Lower leg skin (tissue), 4 donors: ENCODE results near the gene ARID1B. TPM values are rescaled to one million over a fixed set of nuclear protein-coding genes. Genes with fewer than 3 reads are reported as not detected.

ENCODE experiments used
- DNase-seq, 2 donors: peaks; one replicate each; pipeline ENCODE4 v3.0.0-alpha.2; 2019; ENCODE audit warnings: low spot score in 2 of 2
- H3K4me3 ChIP-seq: fragments of 200-600 bp; sonication (generic); 2 replicates; pipeline ENCODE4 v1.5.1; 2017; ENCODE audit warnings: mild to moderate bottlenecking, low read depth; ENCODE audit not compliant: poor library complexity, severe bottlenecking
- POLR2A ChIP-seq, 2 donors: fragments of 450-650 bp; IDR thresholded peaks; one replicate each; pipeline ENCODE4 v1.6.1; 2016 to 2017; ENCODE audit warnings: antibody characterized with exemption in 2 of 2, mild to moderate bottlenecking in 1 of 2, moderate library complexity in 1 of 2
- WGBS, 2 donors: methylation state at CpG; one replicate each; pipeline ENCODE4 v1.1.5; 2018; 5-methylcytosine and 5-hydroxymethylcytosine counted together
- intact Hi-C: fragments of 100-400 bp; cut with DNase I; formaldehyde crosslinking; loops from one replicate; pipeline ENCODE4 v1.15.0; 2023; ENCODE audit warnings: low total_unique reads
- total RNA-seq, 4 donors: library from RNA; depleted of rRNA; stranded (reverse); fragments of >200 nt; gene quantifications; one replicate each; pipeline ENCODE4 v1.1.0, GENCODE V29; 2016
- TF ChIP-seq, protein P1 (sequence below), 3 donors: fragments of 450-650 bp; IDR thresholded peaks; one replicate each; pipeline ENCODE4 v1.5.1; 2016; ENCODE audit warnings: antibody characterized with exemption in 3 of 3, mild to moderate bottlenecking in 3 of 3, moderate library complexity in 2 of 3

Gene ARID1B
- total RNA-seq, 4 donors from 2014 or later, result 87.3 to 132 (median 102) TPM

DNA sequence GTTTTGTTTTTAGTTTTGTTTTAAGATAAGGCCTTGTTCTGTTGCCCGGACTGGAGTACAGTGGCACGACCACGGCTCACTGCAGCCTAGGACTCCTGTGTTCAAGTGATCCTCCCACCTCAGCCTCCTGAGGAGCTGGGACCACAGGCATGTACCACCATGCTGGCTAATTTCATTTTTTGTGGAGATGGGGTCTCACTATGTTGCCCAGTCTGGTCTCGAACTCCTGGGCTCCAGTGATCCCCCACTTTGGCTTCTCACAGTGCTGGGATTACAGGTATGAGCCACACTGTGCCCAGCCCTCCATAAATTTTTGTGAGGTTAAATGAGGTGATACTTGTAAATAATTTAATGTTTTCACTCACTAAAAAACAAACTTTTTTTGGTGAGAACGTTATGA is 76.6 kb downstream of the ARID1B start:
- intact Hi-C loops, result no loop called here
- no peak overlapping the region for H3K4me3 ChIP-seq
- no peak for TF ChIP-seq POLR2A (IDR thresholded peaks at IDR 0.05)
- WGBS, 2 donors, result 87 to 88% methylated on average over 5 of the region's 5 CpGs
- DNase-seq, result no peak

DNA sequence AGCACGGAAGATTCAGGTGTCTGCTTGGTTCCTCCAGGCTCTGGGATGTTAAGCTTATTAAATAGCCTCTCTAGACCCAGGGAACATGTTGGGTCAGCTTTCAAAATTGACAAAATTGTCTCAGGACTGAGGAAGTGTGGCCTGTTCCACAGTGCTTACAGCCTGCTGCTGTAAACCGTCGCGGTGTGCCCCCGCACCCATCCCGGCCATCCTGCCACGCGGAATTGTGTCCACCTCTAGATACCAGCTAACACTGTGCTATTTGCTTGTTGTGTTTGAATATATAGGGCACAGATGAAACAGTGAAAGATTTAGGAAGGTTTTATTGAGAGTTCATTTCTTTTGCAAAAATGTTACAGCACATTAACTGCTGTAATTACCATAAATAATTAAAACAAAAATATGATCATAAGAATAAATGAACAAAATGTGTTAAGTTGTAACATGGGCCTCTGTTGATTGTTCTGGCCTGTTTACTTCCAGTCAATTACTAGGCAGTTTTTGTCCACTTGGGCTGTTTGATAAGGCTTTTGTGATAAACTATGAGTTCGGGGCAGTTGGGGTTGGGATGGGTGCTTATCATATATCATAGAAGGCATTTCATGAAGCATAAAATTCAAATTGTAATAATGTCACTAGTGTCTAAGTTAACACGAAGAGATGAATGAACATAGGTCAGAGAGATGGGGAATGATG is 77.4 kb downstream of the ARID1B start:
- TF ChIP-seq, protein P1, sequence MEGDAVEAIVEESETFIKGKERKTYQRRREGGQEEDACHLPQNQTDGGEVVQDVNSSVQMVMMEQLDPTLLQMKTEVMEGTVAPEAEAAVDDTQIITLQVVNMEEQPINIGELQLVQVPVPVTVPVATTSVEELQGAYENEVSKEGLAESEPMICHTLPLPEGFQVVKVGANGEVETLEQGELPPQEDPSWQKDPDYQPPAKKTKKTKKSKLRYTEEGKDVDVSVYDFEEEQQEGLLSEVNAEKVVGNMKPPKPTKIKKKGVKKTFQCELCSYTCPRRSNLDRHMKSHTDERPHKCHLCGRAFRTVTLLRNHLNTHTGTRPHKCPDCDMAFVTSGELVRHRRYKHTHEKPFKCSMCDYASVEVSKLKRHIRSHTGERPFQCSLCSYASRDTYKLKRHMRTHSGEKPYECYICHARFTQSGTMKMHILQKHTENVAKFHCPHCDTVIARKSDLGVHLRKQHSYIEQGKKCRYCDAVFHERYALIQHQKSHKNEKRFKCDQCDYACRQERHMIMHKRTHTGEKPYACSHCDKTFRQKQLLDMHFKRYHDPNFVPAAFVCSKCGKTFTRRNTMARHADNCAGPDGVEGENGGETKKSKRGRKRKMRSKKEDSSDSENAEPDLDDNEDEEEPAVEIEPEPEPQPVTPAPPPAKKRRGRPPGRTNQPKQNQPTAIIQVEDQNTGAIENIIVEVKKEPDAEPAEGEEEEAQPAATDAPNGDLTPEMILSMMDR (IDR thresholded peaks at IDR 0.05), result no peak
- TF ChIP-seq POLR2A (IDR thresholded peaks at IDR 0.05), result no peak
- no peak overlapping the region for H3K4me3 ChIP-seq
- intact Hi-C loops, result no loop called here
- 92 to 96% methylated on average over 10 of the region's 10 CpGs for WGBS, 2 donors
- no peak for DNase-seq

DNA sequence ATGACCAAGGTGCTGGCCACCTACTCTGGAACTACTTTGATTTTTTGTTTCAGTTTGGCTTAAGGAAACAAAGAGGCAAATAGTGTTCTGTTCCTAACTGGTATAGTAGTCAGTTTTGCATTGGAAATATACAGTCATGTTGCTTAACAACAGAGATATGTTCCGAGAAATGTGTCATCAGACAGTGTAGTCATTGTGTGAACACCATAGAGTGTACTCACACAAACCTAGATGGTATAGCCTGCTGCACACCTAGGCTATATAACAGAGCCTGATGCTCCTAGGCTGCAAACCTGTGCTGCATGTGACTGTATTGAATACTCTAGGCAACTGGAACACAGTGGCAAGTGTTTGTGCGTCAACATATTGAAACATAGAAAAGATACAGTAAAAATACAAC is 80.4 kb downstream of the ARID1B start:
- DNase-seq, result no peak
- H3K4me3 ChIP-seq, result no peak overlapping the region
- no peak for TF ChIP-seq POLR2A (IDR thresholded peaks at IDR 0.05)
- TF ChIP-seq, protein P1 (IDR thresholded peaks at IDR 0.05), result no peak
- 74 to 91% methylated on average over 2 of the region's 2 CpGs for WGBS, 2 donors
- intact Hi-C loops, result no loop called here

DNA sequence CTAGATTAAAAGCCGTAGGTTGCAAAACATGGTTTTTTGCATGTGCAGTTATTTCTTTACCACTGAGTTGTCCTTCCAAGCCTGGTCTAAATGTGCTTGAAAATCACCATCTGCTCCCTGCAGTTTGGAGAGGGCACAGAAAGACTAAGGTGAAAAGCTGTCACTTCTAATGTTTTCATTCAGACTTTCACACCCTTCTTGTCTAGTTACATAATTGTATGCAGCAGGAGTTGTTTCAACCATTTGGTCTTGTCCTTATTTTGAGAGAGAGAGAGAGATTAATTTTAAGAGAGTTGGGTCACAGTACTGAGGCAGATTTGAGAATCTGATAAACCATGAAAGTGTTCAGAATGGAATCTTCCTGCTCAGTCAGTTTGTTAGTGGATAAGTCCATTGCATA is 82.5 kb downstream of the ARID1B start:
- H3K4me3 ChIP-seq, result no peak overlapping the region
- intact Hi-C loops, result no loop called here
- WGBS, 2 donors, result 88 to 91% methylated on average over 1 of the region's 1 CpG
- TF ChIP-seq POLR2A (IDR thresholded peaks at IDR 0.05), result no peak
- TF ChIP-seq, protein P1 (IDR thresholded peaks at IDR 0.05), result no peak
- no peak for DNase-seq

DNA sequence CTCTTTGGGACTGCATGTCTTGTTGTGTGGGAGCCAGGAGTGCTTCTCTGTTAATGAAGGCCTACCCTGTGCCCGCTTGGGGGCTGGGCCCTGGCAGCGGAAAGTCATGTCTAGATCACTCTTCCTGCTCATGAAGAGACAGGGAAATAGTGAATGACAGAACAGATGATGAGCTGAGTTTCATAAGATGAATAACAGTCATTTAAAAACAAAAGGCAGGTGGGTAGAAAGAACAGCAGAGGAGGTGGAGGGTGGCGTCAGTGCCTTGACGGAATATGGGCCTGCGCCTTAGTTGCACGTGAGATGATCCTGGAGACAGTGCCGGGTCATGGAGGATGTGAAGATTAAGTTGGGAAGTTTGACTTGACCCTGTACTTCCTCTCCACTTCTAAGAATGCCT is 85.5 kb downstream of the ARID1B start:
- H3K4me3 ChIP-seq, result no peak overlapping the region
- intact Hi-C loops, result no loop called here
- 84 to 91% methylated on average over 7 of the region's 7 CpGs for WGBS, 2 donors
- DNase-seq, result no peak
- TF ChIP-seq, protein P1 (IDR thresholded peaks at IDR 0.05), result no peak
- no peak for TF ChIP-seq POLR2A (IDR thresholded peaks at IDR 0.05)

DNA sequence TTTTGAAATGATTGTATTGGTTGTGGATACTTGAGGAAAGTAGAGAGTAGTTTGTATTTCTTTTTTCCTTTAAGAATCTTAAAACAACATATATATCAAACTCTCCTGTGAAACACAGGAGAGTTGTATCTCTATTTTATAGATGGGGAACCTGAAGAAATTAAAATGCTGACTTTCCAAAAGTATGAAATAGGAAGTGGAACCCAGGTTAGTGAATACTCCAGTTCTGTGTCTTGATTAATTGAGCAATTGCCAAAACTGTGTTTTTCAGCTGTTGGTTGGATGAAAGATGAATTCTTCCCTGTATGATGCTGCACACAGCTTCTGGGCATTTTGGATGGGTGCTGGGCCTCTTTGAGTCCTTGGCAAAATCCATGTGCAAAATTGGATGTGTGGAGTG is 86.3 kb downstream of the ARID1B start:
- DNase-seq, result no peak
- no peak for TF ChIP-seq POLR2A (IDR thresholded peaks at IDR 0.05)
- TF ChIP-seq, protein P1 (IDR thresholded peaks at IDR 0.05), result no peak
- intact Hi-C loops, result no loop called here
- H3K4me3 ChIP-seq, result no peak overlapping the region
